ENCODE data around the gene CD74.

CD74 gene

GRCh38 chr5:150358261-150359095, 54.2 kb downstream of the CD74 start:
- no peak for DNase-seq (ENCODE audit: low read depth)

- DNase-seq (ENCODE audit: low read depth) = peak; percentile 65
Observed at GRCh38 chr5:150357326-150358260, 55.1 kb downstream of the CD74 start, which contains the start of gene TCOF1. Gene TCOF1 (plus strand): TSS chr5:150357697. CDS start chr5:150357747, 50 bp downstream.

GRCh38 chr5:150356575-150357294, 56.0 kb downstream of the CD74 start:
- no peak for DNase-seq (ENCODE audit: low read depth)

GRCh38 chr5:150355791-150356190, 56.9 kb downstream of the CD74 start:
- no peak for DNase-seq (ENCODE audit: low read depth)

- DNase-seq (ENCODE audit: low read depth) = no peak
Observed at GRCh38 chr5:150353032-150353675, 59.6 kb downstream of the CD74 start.

GRCh38 chr5:150352244-150353031, 60.3 kb downstream of the CD74 start:
- no peak for DNase-seq (ENCODE audit: low read depth)

Measured in non-pigmented ciliary epithelial cell (primary cell).